ENCODE measurements around the gene ADGRB2. TPM values are rescaled to one million over a fixed set of nuclear protein-coding genes. Genes with fewer than 3 reads are reported as not detected.

The ADGRB2 gene
- total and polyA plus RNA-seq, 8 donors = 0.61 to 4.9 (median 1.9) TPM; not detected in 1

GRCh38 chr1:31785947-31786290 is 21.8 kb upstream of the ADGRB2 start:
- Histone ChIP-seq H3K27ac (no peak overlapping the region), H3K27me3 (no peaks in the 10 kb centered on the region), H3K9me3 (no peaks in the 10 kb centered on the region), H3K4me3 (no peak overlapping the region), H3K36me3 (no peaks in the 10 kb centered on the region), H3K4me1 (peaks cover 4 to 41% (median 31%) of the 10 kb centered on the region in 4 donors)
- TF ChIP-seq POLR2AphosphoS5 (IDR thresholded peaks at IDR 0.05) (no peak), EP300 (IDR thresholded peaks at IDR 0.05) (no peak), POLR2A (IDR thresholded peaks at IDR 0.05) (no peak)
- TF ChIP-seq, protein P1, sequence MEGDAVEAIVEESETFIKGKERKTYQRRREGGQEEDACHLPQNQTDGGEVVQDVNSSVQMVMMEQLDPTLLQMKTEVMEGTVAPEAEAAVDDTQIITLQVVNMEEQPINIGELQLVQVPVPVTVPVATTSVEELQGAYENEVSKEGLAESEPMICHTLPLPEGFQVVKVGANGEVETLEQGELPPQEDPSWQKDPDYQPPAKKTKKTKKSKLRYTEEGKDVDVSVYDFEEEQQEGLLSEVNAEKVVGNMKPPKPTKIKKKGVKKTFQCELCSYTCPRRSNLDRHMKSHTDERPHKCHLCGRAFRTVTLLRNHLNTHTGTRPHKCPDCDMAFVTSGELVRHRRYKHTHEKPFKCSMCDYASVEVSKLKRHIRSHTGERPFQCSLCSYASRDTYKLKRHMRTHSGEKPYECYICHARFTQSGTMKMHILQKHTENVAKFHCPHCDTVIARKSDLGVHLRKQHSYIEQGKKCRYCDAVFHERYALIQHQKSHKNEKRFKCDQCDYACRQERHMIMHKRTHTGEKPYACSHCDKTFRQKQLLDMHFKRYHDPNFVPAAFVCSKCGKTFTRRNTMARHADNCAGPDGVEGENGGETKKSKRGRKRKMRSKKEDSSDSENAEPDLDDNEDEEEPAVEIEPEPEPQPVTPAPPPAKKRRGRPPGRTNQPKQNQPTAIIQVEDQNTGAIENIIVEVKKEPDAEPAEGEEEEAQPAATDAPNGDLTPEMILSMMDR (IDR thresholded peaks at IDR 0.05) = no peak
- DNase-seq = no peak
- WGBS, 5 donors = 72 to 86% (median 81%) methylated on average over 3 of the region's 3 CpGs
- intact Hi-C loops (cut with DNase I; ENCODE audit: low total_unique reads) = no loop called here

GRCh38 chr1:31785020-31785946 is 21.1 kb upstream of the ADGRB2 start:
- WGBS, 5 donors = 67 to 81% (median 75%) methylated on average over 16 to 20 of the region's 20 CpGs
- intact Hi-C loops (cut with DNase I; ENCODE audit: low total_unique reads) = no loop called here
- peaks cover 4 to 41% (median 31%) of the 10 kb centered on the region in 4 donors for H3K4me1 ChIP-seq
- H3K36me3 ChIP-seq = no peaks in the 10 kb centered on the region
- TF ChIP-seq POLR2A (IDR thresholded peaks at IDR 0.05) = no peak
- TF ChIP-seq, protein P1 (IDR thresholded peaks at IDR 0.05) = no peak
- no peak for TF ChIP-seq EP300 (IDR thresholded peaks at IDR 0.05)
- no peak for TF ChIP-seq POLR2AphosphoS5 (IDR thresholded peaks at IDR 0.05)
- no peaks in the 10 kb centered on the region for H3K27me3 ChIP-seq
- H3K9me3 ChIP-seq = no peaks in the 10 kb centered on the region
- H3K27ac ChIP-seq = no peak overlapping the region
- H3K4me3 ChIP-seq = no peak overlapping the region
- no peak for DNase-seq

DNA sequence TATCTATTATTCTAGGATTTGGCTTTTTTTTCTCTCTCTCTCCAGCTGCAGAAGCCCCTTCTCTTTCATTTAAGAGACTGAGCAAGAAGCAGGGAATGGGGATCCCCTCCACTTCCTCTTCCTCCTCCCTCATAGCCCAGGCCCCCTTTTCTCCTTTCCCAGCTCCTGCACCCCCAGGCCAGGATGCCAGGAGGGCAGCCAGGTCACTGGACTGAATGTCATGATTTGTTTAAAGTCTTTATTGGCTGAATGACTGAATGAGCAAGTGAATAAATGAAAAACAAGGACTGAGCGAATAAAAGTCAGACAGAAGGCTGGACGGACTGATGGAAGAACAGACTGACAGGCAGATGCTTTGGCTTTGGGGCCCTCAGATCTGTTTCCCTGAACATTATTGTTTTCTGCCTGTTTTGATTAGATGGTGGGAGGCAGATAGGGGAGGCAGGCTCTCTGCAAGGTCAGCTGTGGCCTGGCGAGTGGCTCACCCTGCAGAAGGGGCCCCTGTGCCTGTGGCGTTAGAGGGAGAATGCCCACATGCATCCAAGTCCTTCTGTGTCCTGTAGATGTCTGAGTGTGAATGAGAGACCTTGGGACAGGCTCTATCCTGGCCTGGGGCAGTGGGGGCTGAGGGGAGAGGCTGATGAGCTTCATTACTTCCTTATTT is 20.3 kb upstream of the ADGRB2 start:
- no peak overlapping the region for H3K4me3 ChIP-seq
- WGBS, 5 donors = 74 to 89% (median 88%) methylated on average over 3 to 4 of the region's 4 CpGs
- DNase-seq = no peak
- no peaks in the 10 kb centered on the region for H3K36me3 ChIP-seq
- peaks cover 3 to 37% (median 30%) of the 10 kb centered on the region in 4 donors for H3K4me1 ChIP-seq
- TF ChIP-seq, protein P1 (IDR thresholded peaks at IDR 0.05) = no peak
- TF ChIP-seq POLR2A (IDR thresholded peaks at IDR 0.05) (no peak), EP300 (IDR thresholded peaks at IDR 0.05) (no peak), POLR2AphosphoS5 (IDR thresholded peaks at IDR 0.05) (no peak)
- intact Hi-C loops (cut with DNase I; ENCODE audit: low total_unique reads) = no loop called here
- H3K27ac ChIP-seq = no peak overlapping the region
- no peaks in the 10 kb centered on the region for H3K27me3 ChIP-seq
- H3K9me3 ChIP-seq = no peaks in the 10 kb centered on the region

GRCh38 chr1:31783846-31784245 is 19.7 kb upstream of the ADGRB2 start:
- no peak overlapping the region for H3K27ac ChIP-seq
- H3K27me3 ChIP-seq = peaks cover 0 to under 1% (median 0%) of the 10 kb centered on the region in 3 donors
- H3K9me3 ChIP-seq = no peaks in the 10 kb centered on the region
- TF ChIP-seq, protein P1 (IDR thresholded peaks at IDR 0.05) = no peak
- TF ChIP-seq POLR2A (IDR thresholded peaks at IDR 0.05) = no peak
- TF ChIP-seq EP300 (IDR thresholded peaks at IDR 0.05) = no peak
- TF ChIP-seq POLR2AphosphoS5 (IDR thresholded peaks at IDR 0.05) = no peak
- H3K4me1 ChIP-seq = peaks cover 0 to 33% (median 25%) of the 10 kb centered on the region in 4 donors
- no peaks in the 10 kb centered on the region for H3K36me3 ChIP-seq
- WGBS, 5 donors = 92 to 97% (median 96%) methylated on average over 3 of the region's 3 CpGs
- intact Hi-C loops (cut with DNase I; ENCODE audit: low total_unique reads) = no loop called here
- no peak overlapping the region for H3K4me3 ChIP-seq
- no peak for DNase-seq
